ENCODE measurements around the gene TREML2. TPM values are rescaled to one million over a fixed set of nuclear protein-coding genes. Genes with fewer than 3 reads are reported as not detected.

TREML2 gene
- polyA plus RNA-seq, 1 of the 3 experiments (the other 2 are of a cell fraction) = not detected

DNA sequence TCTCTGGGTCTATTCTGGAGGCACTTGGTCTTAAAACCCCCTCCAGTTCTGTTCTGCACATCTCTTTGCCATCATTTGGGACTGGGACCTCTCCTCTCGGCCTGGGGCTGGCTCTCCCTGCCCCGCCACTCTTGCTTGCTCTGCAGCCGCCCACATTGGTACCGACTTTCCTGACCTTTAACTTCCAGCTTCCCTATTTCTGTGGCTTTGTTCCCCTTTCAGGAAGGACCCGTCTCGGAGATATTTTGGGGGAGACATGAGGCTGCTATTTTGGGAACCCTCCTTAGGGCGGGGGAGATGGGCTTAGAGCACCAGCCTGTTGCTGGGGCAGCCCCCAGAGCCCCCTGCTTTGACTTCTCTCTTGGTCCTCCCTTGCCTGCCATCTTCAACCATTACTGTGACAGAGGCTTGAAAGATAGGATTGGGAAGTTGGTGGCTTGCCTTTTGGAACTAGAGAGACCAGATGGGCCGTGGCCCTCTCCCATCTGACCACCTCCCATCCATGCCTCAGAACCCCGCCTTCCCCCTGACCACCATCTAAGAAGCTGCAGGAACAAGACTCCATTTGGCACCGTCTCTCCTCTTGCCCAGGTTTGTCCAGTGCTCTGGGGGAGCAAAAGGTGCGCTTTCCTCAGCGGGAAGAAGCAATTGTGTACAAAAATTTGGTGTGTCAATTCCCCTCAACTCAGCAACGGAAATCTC lies 38.9 kb downstream of the TREML2 start:
- POLR2A ChIA-PET = no interaction called here
- Histone ChIP-seq H2AFZ (ENCODE audit: low read depth) (no peak overlapping the region), H4K20me1 (ENCODE audit: insufficient read depth) (no peaks in the 10 kb centered on the region), H3K4me3 (ENCODE audit: low read depth in 2 of 2, low read length in 1 of 2) (no peak overlapping the region), H3K79me2 (ENCODE audit: insufficient read depth) (no peaks in the 10 kb centered on the region), H3F3A (replicated peaks; ENCODE audit: insufficient read depth) (no peaks in the 10 kb centered on the region), H3K27me3 (ENCODE audit: insufficient read depth) (no peaks in the 10 kb centered on the region), H3K4me1 (ENCODE audit: control insufficient read depth in 1 of 2, insufficient read depth in 2 of 2, low read depth in 1 of 2, low read length in 1 of 2) (no peaks in the 10 kb centered on the region), H3K9ac (no peak overlapping the region), H3K9me3 (no peaks in the 10 kb centered on the region), H3K36me3 (replicated peaks in 1 of 2; ENCODE audit: control insufficient read depth in 1 of 2, insufficient read depth in 2 of 2, low read length in 1 of 2) (no peaks in the 10 kb centered on the region), H3K9me2 (no peaks in the 10 kb centered on the region), H3K27ac (ENCODE audit: low read depth in 2 of 2, low read length in 1 of 2) (no peak overlapping the region), H3K4me2 (no peak overlapping the region)
- WGBS (ENCODE audit: low lambda C conversion rate) = 32% methylated on average over 13 of the region's 13 CpGs
- CTCF ChIA-PET = no interaction called here
- TF ChIP-seq SMC3 (IDR thresholded peaks at IDR 0.05; ENCODE audit: low read depth, low read length) (no peak), NRF1 (IDR thresholded peaks at IDR 0.05; ENCODE audit: low read depth, low read length) (no peak), GABPA (IDR thresholded peaks at IDR 0.05; ENCODE audit: low read depth) (no peak), ELF1 (IDR thresholded peaks at IDR 0.05) (no peak), RAD21 (IDR thresholded peaks at IDR 0.05; ENCODE audit: low read length) (no peak), FOXJ3 (CRISPR knock-in tag; IDR thresholded peaks at IDR 0.05) (no peak), EP300 (IDR thresholded peaks at IDR 0.05; ENCODE audit: borderline replicate concordance in 1 of 2, low read depth in 1 of 2, low read length in 1 of 2) (no peak), CHD2 (IDR thresholded peaks at IDR 0.05; ENCODE audit: low read length, partially characterized antibody) (no peak), RFX5 (IDR thresholded peaks at IDR 0.05; ENCODE audit: low read length) (no peak), NFIC (IDR thresholded peaks at IDR 0.05; ENCODE audit: borderline replicate concordance) (no peak), FOXM1 (IDR thresholded peaks at IDR 0.05; ENCODE audit: low read depth) (no peak), RCOR1 (IDR thresholded peaks at IDR 0.05; ENCODE audit: low read length) (no peak), JUND (IDR thresholded peaks at IDR 0.05) (no peak), POLR2AphosphoS5 (IDR thresholded peaks at IDR 0.05; ENCODE audit: low read depth, low read length) (no peak)
- TF ChIP-seq, protein P1, sequence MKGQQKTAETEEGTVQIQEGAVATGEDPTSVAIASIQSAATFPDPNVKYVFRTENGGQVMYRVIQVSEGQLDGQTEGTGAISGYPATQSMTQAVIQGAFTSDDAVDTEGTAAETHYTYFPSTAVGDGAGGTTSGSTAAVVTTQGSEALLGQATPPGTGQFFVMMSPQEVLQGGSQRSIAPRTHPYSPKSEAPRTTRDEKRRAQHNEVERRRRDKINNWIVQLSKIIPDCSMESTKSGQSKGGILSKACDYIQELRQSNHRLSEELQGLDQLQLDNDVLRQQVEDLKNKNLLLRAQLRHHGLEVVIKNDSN (IDR thresholded peaks at IDR 0.05; ENCODE audit: borderline replicate concordance, low read depth) = no peak
- TF ChIP-seq, protein P2, sequence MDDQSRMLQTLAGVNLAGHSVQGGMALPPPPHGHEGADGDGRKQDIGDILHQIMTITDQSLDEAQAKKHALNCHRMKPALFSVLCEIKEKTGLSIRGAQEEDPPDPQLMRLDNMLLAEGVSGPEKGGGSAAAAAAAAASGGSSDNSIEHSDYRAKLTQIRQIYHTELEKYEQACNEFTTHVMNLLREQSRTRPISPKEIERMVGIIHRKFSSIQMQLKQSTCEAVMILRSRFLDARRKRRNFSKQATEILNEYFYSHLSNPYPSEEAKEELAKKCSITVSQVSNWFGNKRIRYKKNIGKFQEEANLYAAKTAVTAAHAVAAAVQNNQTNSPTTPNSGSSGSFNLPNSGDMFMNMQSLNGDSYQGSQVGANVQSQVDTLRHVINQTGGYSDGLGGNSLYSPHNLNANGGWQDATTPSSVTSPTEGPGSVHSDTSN (IDR thresholded peaks at IDR 0.05) = no peak
- TF ChIP-seq, protein P3, sequence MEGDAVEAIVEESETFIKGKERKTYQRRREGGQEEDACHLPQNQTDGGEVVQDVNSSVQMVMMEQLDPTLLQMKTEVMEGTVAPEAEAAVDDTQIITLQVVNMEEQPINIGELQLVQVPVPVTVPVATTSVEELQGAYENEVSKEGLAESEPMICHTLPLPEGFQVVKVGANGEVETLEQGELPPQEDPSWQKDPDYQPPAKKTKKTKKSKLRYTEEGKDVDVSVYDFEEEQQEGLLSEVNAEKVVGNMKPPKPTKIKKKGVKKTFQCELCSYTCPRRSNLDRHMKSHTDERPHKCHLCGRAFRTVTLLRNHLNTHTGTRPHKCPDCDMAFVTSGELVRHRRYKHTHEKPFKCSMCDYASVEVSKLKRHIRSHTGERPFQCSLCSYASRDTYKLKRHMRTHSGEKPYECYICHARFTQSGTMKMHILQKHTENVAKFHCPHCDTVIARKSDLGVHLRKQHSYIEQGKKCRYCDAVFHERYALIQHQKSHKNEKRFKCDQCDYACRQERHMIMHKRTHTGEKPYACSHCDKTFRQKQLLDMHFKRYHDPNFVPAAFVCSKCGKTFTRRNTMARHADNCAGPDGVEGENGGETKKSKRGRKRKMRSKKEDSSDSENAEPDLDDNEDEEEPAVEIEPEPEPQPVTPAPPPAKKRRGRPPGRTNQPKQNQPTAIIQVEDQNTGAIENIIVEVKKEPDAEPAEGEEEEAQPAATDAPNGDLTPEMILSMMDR (IDR thresholded peaks at IDR 0.05) = no peak
- TF ChIP-seq, protein P4, sequence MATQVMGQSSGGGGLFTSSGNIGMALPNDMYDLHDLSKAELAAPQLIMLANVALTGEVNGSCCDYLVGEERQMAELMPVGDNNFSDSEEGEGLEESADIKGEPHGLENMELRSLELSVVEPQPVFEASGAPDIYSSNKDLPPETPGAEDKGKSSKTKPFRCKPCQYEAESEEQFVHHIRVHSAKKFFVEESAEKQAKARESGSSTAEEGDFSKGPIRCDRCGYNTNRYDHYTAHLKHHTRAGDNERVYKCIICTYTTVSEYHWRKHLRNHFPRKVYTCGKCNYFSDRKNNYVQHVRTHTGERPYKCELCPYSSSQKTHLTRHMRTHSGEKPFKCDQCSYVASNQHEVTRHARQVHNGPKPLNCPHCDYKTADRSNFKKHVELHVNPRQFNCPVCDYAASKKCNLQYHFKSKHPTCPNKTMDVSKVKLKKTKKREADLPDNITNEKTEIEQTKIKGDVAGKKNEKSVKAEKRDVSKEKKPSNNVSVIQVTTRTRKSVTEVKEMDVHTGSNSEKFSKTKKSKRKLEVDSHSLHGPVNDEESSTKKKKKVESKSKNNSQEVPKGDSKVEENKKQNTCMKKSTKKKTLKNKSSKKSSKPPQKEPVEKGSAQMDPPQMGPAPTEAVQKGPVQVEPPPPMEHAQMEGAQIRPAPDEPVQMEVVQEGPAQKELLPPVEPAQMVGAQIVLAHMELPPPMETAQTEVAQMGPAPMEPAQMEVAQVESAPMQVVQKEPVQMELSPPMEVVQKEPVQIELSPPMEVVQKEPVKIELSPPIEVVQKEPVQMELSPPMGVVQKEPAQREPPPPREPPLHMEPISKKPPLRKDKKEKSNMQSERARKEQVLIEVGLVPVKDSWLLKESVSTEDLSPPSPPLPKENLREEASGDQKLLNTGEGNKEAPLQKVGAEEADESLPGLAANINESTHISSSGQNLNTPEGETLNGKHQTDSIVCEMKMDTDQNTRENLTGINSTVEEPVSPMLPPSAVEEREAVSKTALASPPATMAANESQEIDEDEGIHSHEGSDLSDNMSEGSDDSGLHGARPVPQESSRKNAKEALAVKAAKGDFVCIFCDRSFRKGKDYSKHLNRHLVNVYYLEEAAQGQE (IDR thresholded peaks at IDR 0.05; ENCODE audit: low read depth, low read length) = no peak
- no peak for DNase-seq
